Measurements from ENCODE around the gene INSIG1.

GRCh38 chr7:155324918-155325235 lies 27.2 kb downstream of the INSIG1 start:
- no peak for TF ChIP-seq MAX (IDR thresholded peaks at IDR 0.05)
- no peak for TF ChIP-seq CTCF (IDR thresholded peaks at IDR 0.05 in 2 of 3, conservative IDR thresholded peaks at IDR 0.05 in 1 of 3; ENCODE audit: borderline replicate concordance in 1 of 3, insufficient read depth in 1 of 3, low read depth in 2 of 3, low read length in 2 of 3)
- TF ChIP-seq ZNF274 (IDR thresholded peaks at IDR 0.05; ENCODE audit: low read depth, low read length) = no peak
- TF ChIP-seq EZH2phosphoT487 (IDR thresholded peaks at IDR 0.05; ENCODE audit: borderline replicate concordance) = no peak
- TF ChIP-seq EZH2 (IDR thresholded peaks at IDR 0.05) = no peak
- TF ChIP-seq JUND (IDR thresholded peaks at IDR 0.05) = no peak
- no peak for TF ChIP-seq REST (IDR thresholded peaks at IDR 0.05; ENCODE audit: low read depth)
- no peak for TF ChIP-seq ZBTB33 (IDR thresholded peaks at IDR 0.05; ENCODE audit: extremely low read depth, insufficient replicate concordance, low read length)
- no peak for TF ChIP-seq CEBPB (IDR thresholded peaks at IDR 0.05; ENCODE audit: low read depth)
- no peak for TF ChIP-seq YY1 (IDR thresholded peaks at IDR 0.05; ENCODE audit: extremely low read depth, insufficient replicate concordance, low read depth, low read length)

All from HCT116 (cell line).